Omental fat pad (tissue), 4 donors: ENCODE data around the gene PI4K2A. TPM values are rescaled to one million over a fixed set of nuclear protein-coding genes. Genes with fewer than 3 reads are reported as not detected.

ENCODE experiments used
- ATAC-seq: fragments of 150-250 bp; one replicate; pipeline ENCODE4 v1.9.1; 2016; ENCODE audit warnings: mild to moderate bottlenecking, moderate library complexity; ENCODE audit not compliant: low FRiP score
- DNase-seq: peaks from one replicate; pipeline ENCODE4 v3.0.0-alpha.2; 2019; ENCODE audit warnings: low spot score
- CTCF ChIP-seq, 3 donors: fragments of 450-650 bp; IDR thresholded peaks; one replicate each; pipeline ENCODE4 v1.5.1; 2016 to 2017; ENCODE audit warnings: antibody characterized with exemption in 3 of 3, mild to moderate bottlenecking in 3 of 3, moderate library complexity in 2 of 3
- total RNA-seq, 4 donors: library from RNA; depleted of rRNA; stranded (reverse); fragments of >200 nt; gene quantifications; one replicate each; pipeline ENCODE4 v1.1.0, GENCODE V29; 2016

Gene PI4K2A
- total RNA-seq, 4 donors from 2014 or later: 11.7 to 33.9 (median 17.8) TPM

DNA sequence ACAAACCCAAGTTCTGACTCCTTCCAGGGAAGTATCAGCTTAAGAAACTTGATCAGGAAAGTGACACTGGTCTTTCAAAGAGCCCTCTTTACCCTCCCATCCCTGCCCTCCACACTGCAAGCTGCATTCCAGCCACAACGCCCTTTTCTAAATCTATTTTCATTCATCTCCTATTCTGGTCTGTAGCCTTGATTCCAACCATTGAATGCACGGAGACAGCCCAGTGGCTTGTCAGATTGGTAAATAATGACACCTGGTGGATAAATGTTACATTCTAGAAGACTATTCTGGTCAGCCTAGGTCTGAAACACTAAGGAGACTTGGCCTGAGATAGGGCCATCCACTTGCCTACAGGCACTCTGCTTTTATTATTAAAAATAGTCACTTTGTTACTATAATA is 28.1 kb upstream of the PI4K2A start:
- ATAC-seq (peak; percentile 81), DNase-seq (no peak)
- peak in 1 of 3 donors; percentile 24 for TF ChIP-seq CTCF (IDR thresholded peaks at IDR 0.05)

- no peak for TF ChIP-seq CTCF (IDR thresholded peaks at IDR 0.05)
- no peak for ATAC-seq
- DNase-seq: no peak
Measured at GRCh38 chr10:97618285-97618684, 22.2 kb upstream of the PI4K2A start.

GRCh38 chr10:97618733-97619132 is 21.7 kb upstream of the PI4K2A start:
- TF ChIP-seq CTCF (IDR thresholded peaks at IDR 0.05): no peak
- ATAC-seq: no peak
- DNase-seq: no peak

DNA sequence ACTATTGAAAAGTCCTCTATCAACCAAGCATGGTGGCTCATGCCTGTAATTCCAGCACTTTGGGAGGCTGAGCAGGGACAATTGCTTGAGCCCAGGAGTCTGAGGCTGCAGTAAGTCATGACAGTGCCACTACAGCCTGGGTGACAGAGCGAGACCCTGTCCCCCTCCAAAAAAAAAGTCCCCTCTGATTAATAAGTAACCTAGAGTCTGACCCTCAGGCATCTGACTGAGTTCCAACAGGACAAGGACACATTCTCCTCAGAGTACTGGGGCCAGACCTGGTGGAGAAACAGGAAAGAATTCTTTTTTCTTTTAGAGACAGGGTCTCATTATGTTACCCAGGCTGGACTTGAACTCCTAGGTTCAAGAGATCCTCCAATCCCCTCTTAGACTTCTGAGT is 17.2 kb upstream of the PI4K2A start:
- no peak for TF ChIP-seq CTCF (IDR thresholded peaks at IDR 0.05)

GRCh38 chr10:97627731-97628130 is 12.7 kb upstream of the PI4K2A start:
- ATAC-seq: no peak
- no peak for TF ChIP-seq CTCF (IDR thresholded peaks at IDR 0.05)

More for the DNA sequence above, 17.2 kb upstream of the PI4K2A start:
- ATAC-seq: no peak
- no peak for DNase-seq

GRCh38 chr10:97628228-97628627 is 12.2 kb upstream of the PI4K2A start:
- TF ChIP-seq CTCF (IDR thresholded peaks at IDR 0.05): no peak
- ATAC-seq (no peak), DNase-seq (no peak)

More at GRCh38 chr10:97627731-97628130, 12.7 kb upstream of the PI4K2A start:
- DNase-seq: no peak

DNA sequence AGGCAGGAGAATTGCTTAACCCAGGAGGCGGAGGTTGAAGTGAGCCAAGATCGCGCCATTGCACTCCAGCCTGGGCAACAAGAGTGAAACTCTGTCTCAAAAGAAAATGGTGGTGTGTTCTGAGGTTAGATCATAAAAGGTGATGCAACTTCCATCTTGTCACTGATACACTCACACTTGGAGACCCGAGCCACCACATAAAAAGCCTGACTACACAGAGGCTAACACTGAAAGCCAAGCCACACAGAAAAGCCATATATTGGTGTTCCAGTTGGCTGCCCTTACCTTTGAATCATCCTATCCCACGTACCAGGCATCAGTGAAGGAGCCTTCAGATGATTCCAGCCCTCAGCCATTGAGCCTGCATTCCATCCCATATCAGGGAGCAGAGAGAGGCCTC is 11.2 kb upstream of the PI4K2A start:
- TF ChIP-seq CTCF (IDR thresholded peaks at IDR 0.05): no peak
- no peak for ATAC-seq

More for the DNA sequence above, 11.2 kb upstream of the PI4K2A start:
- no peak for DNase-seq
